Fibroblast of skin of left biceps (primary cell): ENCODE data around the gene GCN1.
"Not testable (repeated sequence)": the region's sequence is repeated elsewhere in the genome, so short reads cannot be mapped to it uniquely, and the experiment has no call there.

Experiments used
- DNase-seq, 2 experiments: peaks; one replicate each; pipeline ENCODE4 v3.0.0-alpha.2; 2013; ENCODE audit warnings: low read depth in 2 of 2

Gene GCN1, protein sequence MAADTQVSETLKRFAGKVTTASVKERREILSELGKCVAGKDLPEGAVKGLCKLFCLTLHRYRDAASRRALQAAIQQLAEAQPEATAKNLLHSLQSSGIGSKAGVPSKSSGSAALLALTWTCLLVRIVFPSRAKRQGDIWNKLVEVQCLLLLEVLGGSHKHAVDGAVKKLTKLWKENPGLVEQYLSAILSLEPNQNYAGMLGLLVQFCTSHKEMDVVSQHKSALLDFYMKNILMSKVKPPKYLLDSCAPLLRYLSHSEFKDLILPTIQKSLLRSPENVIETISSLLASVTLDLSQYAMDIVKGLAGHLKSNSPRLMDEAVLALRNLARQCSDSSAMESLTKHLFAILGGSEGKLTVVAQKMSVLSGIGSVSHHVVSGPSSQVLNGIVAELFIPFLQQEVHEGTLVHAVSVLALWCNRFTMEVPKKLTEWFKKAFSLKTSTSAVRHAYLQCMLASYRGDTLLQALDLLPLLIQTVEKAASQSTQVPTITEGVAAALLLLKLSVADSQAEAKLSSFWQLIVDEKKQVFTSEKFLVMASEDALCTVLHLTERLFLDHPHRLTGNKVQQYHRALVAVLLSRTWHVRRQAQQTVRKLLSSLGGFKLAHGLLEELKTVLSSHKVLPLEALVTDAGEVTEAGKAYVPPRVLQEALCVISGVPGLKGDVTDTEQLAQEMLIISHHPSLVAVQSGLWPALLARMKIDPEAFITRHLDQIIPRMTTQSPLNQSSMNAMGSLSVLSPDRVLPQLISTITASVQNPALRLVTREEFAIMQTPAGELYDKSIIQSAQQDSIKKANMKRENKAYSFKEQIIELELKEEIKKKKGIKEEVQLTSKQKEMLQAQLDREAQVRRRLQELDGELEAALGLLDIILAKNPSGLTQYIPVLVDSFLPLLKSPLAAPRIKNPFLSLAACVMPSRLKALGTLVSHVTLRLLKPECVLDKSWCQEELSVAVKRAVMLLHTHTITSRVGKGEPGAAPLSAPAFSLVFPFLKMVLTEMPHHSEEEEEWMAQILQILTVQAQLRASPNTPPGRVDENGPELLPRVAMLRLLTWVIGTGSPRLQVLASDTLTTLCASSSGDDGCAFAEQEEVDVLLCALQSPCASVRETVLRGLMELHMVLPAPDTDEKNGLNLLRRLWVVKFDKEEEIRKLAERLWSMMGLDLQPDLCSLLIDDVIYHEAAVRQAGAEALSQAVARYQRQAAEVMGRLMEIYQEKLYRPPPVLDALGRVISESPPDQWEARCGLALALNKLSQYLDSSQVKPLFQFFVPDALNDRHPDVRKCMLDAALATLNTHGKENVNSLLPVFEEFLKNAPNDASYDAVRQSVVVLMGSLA (N-terminal part only)

DNA sequence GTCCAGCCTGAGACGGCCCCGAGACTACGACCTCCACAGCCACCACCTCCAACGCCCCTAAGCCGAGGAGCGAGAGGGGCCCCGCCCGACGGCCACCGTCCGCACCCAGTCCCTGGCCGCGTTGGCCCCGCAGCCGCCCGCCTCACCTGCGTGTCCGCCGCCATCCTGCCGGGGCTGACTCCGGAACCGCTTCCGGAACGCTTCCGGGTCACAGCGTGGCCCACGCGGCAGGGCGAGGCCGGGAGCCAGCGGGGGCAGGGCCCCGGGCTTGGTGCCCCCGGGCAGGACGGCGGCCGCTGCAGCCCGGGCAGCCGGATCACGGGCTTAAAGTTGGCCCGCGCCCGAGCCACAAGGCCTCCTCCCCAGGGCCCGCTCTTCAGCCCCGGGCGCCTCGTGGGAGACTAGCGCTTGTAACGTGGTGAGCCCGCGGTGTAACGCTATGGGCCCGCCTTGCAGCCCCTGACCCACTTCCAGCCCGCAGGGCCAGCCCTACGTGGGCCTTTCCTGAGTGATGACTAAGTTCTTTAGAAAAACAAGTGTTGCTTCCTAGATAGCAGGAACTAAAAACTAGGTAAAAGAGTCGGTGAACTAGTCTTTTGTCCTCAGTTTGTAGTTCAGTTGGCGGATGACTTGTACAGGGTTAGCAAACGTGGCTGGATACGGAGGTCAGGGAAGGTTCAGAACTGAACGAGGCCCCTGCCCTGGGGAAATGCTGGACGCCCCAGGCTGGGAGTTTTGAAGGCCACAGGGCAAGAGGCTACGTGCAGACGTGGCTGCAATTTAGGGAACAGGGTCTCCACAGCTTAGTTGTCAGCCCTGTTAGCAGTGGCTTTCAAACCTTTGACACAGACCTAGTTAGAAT, at the start of gene GCN1:
Gene GCN1 (minus strand): TSS at position 182 of the 862 bp plus-strand sequence. CDS start 18 bp downstream, at position 164.
- DNase-seq = peak; percentile 47 to 51

DNA sequence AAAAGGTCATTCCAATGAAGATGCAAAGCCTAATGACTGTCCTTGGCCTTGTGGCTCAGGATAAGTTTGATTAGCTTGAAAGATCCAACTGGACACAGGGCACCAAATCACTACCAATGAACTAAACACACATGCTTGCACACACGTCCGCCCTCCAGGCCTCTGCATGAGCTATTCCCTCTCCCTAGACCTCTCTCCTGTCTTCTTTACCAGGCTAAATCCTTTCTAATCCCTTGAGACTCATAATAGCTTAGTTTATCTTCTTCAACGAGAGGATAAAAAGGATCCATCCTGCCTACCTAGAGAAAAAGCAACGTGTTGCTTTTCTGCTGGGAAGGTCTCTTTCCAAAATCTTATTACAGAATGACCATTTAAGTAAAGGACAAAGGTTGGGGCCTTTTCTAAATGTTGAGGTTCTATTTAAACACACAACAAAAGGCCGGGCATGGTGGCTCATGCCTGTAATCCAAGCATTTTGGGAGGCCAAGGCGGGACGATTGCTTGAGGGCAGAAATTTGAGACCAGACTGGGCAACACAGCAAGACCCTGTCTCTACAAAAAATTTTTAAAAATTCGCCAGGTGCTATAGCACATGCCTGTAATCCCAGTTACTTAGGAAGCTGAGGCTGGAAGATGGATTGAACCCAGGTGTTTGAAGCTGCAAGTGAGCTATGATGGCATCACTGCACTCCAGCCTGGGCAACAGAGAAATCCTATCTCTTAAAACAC, 48.6 kb upstream of the GCN1 start:
- no peak for DNase-seq

DNA sequence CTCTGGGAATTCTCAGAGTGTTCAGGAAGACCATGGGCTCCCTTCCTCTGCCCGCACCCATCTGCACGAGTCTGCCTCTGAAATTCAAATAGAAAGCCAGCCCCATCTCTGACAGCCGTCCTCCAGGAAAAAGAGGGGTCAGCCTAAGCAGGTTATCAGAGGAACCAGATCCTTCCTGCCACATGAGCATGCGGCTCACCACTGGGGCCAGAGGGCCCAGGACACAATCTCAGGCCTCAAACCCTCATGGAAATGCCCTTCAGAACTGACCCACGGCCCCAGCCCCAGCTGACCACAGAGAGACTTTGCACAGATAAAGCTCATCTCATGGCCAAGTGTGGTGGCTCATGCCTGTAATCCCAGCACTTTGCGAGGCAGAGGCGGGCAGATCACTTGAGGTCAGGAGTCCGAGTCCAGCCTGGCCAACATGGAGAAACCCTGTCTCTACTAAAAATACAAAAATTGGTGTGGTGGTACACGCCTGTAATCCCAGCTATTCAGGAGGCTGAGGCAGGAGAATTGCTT, 47.8 kb upstream of the GCN1 start:
- DNase-seq = no peak

DNA sequence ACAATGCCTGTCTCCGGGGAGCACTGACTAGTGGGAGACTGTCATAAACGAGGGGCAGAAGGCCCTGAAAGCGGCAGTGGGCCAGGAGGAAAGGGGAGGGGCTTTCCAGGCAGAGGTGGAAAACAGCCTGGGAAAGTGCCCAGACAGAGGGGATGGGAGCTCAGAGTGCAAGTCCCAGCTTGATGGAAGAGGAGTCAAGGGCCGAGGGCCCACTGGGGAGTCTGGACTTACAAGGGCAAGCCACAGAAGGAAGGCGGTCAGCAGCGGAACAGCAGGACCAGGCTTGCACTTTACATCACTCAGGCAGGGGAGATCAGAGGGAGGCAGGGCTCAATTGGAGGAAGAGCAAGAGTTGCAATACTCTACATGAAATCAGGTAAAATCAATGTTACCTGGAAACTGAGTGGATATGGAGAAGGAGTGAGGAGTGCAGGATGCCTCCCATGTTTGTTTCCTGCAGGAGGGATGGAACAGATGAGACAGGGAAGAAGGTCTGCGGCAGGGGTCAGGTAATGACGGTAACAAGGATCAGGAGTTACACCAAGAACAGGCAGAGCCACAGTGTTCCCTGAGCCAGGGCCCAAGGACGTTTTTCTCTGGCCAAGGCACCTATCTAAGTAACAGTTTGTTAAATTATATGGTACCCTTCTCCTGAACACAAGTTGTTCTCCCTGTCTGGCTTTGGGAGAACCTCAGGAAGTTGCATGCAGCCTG, 47.2 kb upstream of the GCN1 start:
- no peak for DNase-seq

DNA sequence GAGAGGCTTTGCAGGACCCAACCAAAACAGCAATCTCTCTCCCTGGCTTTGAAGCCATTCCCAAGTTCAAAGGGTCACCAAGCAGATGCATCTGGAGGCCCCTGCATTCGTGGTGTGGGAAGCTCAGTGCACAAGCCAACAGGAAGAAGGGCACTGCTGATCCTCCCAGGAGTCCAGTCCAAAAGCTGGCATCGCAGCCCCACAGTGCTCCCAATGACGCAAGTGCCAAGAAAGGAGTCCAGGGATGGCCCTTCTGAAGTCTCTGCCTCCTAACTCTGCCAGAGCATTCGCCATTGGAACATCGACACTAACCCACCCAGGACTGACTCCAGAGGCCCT, 45.9 kb upstream of the GCN1 start:
- DNase-seq = no peak

DNA sequence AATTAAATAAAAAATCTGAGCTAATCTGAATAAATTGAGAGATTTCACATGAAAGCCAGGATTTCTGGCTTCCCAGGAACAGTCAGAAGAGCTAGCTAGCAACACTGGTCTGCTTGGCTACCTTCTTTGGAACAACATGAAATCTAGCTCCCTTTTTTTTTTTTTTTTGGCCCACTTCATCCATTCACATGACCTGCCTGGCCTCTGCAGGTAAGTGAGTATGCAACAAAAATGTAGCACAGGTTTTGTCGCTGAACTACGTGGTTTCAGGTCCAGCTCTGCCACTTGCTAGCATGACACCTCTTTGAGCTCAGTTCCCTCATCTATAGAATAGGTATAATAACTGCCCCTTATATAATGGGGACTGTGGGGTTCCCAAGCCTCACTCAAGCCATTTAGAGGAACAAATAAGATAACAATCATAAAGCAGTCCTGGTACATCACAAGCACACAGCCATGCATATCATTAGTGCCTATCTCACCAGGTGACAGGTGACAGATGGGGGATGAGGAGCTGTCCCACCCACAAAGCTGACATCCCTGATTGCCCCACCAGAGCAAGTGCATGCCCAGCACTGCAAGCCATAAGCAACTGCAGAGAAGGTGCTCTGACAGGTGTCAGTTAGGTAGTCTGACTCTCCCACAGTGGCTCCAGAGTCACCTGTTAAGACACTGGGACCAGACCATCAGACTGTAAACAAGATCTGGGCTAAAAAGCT, 45.4 kb upstream of the GCN1 start:
- DNase-seq = no peak

DNA sequence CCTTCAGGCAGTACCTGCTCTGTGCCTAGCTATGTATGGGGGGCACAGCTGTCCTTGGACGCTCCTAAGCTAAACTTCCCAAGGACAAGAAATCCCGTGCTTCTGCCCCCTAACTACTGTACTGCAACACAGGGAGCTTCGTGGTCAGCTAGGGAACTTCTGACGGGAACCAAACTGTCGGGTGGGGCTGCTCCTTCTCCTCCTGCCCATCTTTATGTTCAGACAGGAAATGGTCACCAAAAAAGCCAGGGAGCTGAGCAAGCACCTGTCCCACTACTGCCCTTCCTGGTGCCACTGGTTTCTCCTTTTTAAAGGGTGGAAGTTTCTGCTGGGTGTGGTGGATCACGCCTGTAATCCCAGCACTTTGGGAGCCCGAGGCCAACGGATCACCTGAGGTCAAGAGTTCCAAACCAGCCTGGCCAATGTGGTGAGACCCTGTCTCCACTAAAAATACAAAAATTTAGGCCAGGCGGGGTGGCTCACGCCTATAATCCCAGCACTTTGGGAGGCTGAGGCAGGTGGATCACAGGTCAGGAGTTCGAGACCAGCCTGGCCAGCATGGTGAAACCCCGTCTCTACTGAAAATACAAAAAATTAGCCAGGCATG, 44.4 kb upstream of the GCN1 start:
- DNase-seq = no peak

DNA sequence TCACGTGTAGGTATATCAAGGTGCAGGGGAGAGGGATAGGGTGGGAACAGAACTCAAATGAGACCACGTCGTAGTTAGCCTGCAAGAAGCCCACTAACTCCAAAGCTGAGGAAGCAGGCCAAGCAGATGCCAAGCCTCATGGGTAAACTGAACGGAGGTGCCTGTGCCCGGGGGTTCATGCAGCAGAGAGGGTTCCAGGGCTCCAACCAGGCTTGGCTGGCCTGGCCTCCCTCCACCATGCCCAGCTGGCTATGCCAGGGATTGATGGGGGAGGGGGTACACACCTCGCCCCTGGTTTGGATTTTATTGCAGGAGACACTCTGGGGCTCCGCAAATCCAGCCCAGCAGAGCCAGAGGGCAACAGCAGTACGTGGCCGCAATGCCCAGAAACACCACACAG, 43.7 kb upstream of the GCN1 start:
- no peak for DNase-seq

DNA sequence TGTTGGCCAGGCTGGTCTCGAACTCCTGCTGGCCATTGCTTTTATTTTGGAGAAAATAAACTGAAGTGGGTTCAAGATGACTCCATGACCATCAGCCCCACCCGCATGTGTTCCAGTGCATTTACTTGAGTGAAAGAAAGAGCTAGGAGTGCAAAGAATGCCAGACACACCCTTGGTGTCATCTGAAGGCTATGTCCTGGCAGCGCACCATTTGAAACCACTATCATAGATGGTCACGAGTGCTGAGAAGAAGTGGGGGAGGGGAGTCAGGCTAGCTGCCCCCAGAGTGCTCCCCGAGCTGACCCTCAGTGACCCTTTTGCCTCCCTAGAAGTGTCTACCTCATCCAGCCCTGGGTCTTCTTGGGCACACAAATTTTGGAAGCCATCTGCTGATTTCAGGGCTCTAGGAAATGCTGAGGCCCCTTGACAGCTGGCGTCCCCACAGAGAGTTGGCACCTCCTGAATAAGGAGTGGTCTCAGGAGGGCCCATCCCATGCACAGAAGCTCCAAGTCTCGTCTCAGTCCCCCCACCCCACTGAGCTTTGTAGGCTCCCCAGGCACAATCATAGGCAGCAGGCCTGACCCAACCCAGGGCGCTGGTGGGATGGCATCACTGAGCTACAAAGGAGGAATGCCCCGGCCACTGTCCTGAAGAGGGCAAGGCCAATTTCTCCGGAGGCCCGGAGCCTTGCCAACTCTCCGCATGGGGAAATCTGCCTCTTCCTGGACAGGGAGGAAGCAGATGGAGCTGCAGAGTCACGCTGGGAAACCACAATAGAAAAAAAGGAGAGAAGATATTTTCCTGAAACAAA, 43.1 kb upstream of the GCN1 start:
- no peak for DNase-seq

DNA sequence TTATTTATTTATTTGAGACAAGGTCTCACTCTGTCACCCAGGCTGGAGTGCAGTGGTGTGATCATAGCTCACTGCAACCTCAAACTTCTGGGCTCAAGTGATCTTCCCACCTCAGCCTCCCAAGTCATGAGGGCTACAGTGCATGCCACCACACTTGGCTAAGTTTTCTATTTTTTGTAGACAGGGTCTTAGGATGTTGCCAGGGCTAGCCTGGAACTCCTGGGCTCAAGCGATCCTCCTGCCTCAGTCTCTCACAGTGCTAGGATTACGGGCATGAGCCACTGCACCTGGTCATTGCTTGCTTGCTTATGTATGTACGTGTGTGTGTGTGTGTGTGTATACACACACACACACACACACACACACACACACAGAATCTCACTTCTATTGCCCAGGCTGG, 42.3 kb upstream of the GCN1 start:
- DNase-seq = not testable (repeated sequence)

DNA sequence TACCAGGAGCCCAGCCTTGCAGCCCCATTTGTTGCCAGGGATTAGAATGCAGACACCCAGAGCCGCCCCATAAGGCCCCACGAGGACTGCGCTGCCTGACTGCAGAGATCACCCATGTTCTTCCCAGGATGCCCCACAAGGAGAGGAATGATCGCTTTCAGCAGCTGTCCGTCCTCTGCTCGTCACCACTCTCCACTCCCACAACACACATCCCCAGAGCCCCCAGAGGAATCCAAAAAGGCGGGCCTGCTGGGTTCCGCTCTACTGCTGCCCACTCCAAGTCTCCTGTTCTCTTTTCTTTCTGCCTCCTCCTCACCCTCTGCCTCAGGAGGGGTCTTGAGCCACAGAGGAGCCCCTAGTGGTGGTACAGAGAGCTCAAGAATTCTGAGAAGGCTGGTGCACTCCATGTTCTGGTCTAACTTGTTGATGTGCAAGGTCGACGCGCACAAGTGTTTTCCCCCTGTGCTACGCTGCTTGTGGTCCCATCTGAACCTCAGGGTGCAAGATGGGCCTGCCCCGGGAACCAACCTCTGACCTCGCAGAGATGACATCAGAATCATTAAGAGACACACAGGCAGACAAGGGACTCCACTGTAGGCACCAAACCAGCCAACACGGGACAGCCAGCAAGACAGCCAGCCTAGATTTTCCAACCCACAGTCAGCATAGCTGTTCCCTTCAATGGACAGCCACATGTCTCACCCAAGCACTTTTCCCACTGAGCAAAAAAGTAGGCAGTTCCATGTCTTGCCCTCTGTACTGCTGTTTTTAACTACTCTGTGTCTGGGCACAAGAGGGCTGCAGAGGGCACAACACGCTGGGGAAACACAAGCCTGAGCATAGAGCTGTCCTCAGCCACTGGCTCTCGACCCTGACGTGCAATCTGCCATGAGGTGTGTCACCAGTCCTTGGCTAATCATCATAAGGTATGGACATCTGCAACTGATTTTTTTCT, 41.1 kb upstream of the GCN1 start:
- DNase-seq = no peak

DNA sequence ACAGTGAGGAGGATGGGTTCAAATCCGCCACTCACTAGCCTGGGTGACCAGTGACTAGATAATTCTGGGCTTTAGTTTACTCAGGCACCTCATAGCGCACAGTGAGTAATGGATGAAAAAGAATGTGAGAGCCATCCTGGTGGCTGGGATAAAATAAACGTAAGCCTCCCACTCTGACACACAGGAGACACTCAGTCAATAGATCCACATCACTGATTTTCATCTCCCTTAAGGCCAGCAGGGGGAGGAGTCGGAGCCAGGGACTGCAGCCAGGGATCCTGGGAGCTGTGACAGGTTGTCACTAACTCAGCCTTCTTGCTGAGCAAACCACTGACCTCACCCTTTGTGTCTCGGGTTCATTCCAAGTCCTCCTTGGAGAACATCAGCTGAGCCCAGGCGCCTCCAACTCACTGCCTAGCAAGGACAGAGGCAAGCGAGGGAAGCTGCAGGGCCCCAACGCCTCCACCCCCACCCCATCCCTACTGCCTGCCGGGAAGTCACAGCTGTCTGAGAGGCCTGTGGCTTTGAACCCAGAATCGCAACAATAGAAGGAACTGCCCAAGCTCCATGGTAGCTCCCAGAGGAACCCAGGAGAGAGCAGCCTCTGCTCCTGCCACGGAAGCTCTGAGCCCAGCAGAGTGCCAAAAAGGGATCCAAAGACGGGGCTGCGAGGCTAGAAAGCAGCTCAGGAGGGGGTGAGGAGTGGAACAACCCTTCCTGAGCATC, 40.3 kb upstream of the GCN1 start:
- DNase-seq = peak; percentile 77 to 80

DNA sequence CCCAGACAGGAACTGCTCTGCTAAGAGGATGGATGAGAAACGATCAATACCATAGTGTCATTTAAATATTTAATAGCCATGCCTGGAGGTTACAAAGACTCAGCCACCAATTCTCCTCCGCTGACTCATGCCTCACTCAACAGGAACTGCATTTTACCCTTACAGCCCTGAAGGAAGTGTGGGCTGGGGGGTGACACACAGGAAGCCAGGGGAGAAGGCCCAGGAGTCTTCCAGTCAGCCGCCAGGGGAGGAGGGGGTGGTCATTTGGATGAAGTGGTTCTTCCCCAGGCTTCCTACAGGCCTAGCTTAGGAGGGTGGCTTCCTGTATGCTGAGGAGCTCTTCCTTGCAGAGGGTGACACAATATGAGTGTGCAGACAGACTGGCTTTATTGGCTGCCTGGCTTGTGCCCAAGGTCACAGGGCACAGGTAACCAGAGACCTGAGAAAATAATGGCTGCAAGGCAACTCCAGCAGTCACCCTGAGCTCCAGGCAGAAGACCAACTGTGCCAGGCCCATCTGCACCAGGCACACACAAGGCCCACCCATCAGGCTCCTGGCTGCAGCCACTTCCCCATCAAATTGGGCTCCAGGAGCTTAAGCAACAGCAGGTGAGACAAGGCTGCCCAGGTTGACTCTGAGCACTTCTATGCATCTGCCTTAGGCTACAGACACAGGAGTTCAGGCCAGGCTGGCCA, 36.9 kb upstream of the GCN1 start:
- peak; percentile 85 to 87 for DNase-seq

DNA sequence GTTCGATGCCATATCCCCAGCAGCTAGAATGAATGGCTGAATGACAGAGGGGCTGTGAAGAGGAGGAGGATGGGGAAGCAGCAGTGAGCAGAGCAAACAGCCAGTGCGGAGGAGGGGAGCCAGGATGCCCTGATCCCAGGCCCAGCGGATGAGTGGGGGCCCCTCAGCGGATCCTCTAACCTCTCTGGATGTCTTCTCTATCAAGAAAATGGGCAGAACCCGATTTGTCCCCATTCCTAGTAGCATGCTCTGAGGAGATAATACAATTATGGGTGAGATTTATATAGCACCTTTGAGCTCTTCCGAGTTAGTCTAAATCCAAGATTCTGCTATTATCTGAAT, 36.4 kb upstream of the GCN1 start:
- DNase-seq = no peak

DNA sequence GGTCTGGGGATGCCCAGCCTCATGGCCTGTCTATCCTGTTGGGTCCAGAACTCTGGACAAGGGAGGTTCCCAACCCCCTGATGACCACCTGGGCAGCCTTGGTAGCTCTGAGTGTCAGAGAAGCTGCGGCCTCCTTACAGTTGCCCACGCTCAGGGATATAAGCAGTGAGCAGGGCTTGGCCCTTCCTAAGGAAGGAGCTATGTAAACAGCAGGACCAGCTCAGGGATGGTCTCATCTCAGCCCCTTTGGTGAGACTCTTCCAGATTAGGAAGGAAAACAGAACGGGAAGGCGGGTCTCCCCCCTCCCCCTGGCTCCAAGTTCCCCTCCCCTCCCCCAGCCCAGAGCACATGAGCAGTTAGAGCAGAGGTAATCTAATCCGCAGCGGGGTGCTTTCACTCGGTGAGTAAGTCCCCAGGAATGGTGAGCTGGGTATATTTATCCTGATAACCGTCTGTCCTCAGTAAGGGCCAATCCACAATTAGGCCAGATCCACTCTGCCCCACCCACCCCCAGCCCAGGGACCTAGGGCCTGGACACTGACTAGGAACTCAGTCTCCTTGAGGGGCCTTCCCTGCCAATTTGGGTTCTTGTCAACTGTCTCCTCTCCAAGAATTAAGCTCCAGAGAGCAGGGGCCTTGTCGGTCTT, 35.9 kb upstream of the GCN1 start:
- DNase-seq = peak; percentile 89
